CD14-positive monocyte (primary cell): ENCODE results near the gene METTL15. TPM values are rescaled to one million over a fixed set of nuclear protein-coding genes. Genes with fewer than 3 reads are reported as not detected.

Experiments used
- DNase-seq, 3 donors: peaks; one replicate each; pipeline ENCODE4 v3.0.0-alpha.2; 2011 to 2022
- H2AFZ ChIP-seq: 2 replicates; pipeline ENCODE4 v1.6.0; 2012; ENCODE audit warnings: mild to moderate bottlenecking, low read depth, low read length, inconsistent platforms; ENCODE audit not compliant: insufficient read depth, poor library complexity, severe bottlenecking
- H3K27ac ChIP-seq, 2 donors: 1 replicate in 1 of 2; 2 replicates in 1 of 2; pipeline ENCODE4 v1.5.1; 2012 to 2013; ENCODE audit warnings: low read length in 2 of 2, control low read depth in 1 of 2, inconsistent platforms in 1 of 2, low read depth in 1 of 2, mild to moderate bottlenecking in 1 of 2
- H3K27me3 ChIP-seq, 2 donors: one replicate each; pipeline versions ENCODE4 v1.6.0 to v1.6.1; 2011 to 2013; ENCODE audit warnings: low read length in 2 of 2; ENCODE audit not compliant: control insufficient read depth in 2 of 2, insufficient read depth in 2 of 2
- H3K36me3 ChIP-seq, 2 donors: replicated peaks in 1 of 2; 1 replicate in 1 of 2; 2 replicates in 1 of 2; pipeline versions ENCODE4 v1.5.1 to v1.6.1; 2012 to 2013; ENCODE audit warnings: low read length in 2 of 2, control low read depth in 1 of 2, inconsistent platforms in 1 of 2, mild to moderate bottlenecking in 1 of 2; ENCODE audit not compliant: insufficient read depth in 2 of 2, control insufficient read depth in 1 of 2
- H3K4me1 ChIP-seq, 2 donors: 1 replicate in 1 of 2; 2 replicates in 1 of 2; pipeline versions ENCODE4 v1.5.1 to v1.6.1; 2012 to 2013; ENCODE audit warnings: low read length in 2 of 2, control low read depth in 1 of 2, inconsistent platforms in 1 of 2, mild to moderate bottlenecking in 1 of 2, moderate library complexity in 1 of 2; ENCODE audit not compliant: insufficient read depth in 2 of 2, control insufficient read depth in 1 of 2
- H3K4me2 ChIP-seq: replicated peaks from 2 replicates; pipeline ENCODE3; 2012; ENCODE audit warnings: low read length, moderate library complexity, mild to moderate bottlenecking; ENCODE audit not compliant: poor library complexity, severe bottlenecking; ENCODE audit errors: extremely low read depth
- H3K4me3 ChIP-seq, 3 experiments: fragments of 200-600 bp in 1 of 3; sonication (generic) in 1 of 3; replicated peaks in 1 of 3; 1 replicate in 2 of 3; 2 replicates in 1 of 3; pipeline ENCODE4 v1.5.1; 2011 to 2013; ENCODE audit warnings: low read length in 3 of 3, mild to moderate bottlenecking in 3 of 3, control low read depth in 2 of 3, low read depth in 2 of 3, inconsistent platforms in 1 of 3, moderate library complexity in 1 of 3
- H3K79me2 ChIP-seq: 2 replicates; pipeline ENCODE4 v1.6.0; 2012; ENCODE audit warnings: mild to moderate bottlenecking, control low read depth, inconsistent platforms, low read length, moderate library complexity; ENCODE audit not compliant: insufficient read depth
- H3K9ac ChIP-seq: 2 replicates; pipeline ENCODE4 v1.6.0; 2017; ENCODE audit warnings: low read length, mild to moderate bottlenecking; ENCODE audit not compliant: insufficient read depth, poor library complexity, severe bottlenecking
- H3K9me3 ChIP-seq, 2 donors: replicated peaks in 1 of 2; 1 replicate in 1 of 2; 2 replicates in 1 of 2; pipeline versions ENCODE4 v1.5.1 to v1.6.1; 2012 to 2013; ENCODE audit warnings: low read length in 2 of 2, control low read depth in 1 of 2; ENCODE audit not compliant: control insufficient read depth in 1 of 2, insufficient read depth in 1 of 2
- H4K20me1 ChIP-seq: 2 replicates; pipeline ENCODE4 v1.6.0; 2012; ENCODE audit warnings: mild to moderate bottlenecking, low read length, control low read depth, moderate library complexity; ENCODE audit not compliant: insufficient read depth
- H3K27ac Mint-ChIP-seq, 7 donors: one replicate each; pipeline ENCODE4 v1.8.0; 2020; ENCODE audit warnings: mild to moderate bottlenecking in 7 of 7, mixed read lengths in 7 of 7, moderate library complexity in 6 of 7, inconsistent platforms in 2 of 7
- H3K27me3 Mint-ChIP-seq, 3 donors: one replicate each; pipeline ENCODE4 v1.8.0; 2021 to 2022; ENCODE audit warnings: low read depth in 3 of 3, mild to moderate bottlenecking in 3 of 3, mixed read lengths in 3 of 3, moderate library complexity in 3 of 3, inconsistent platforms in 1 of 3
- H3K36me3 Mint-ChIP-seq, 2 donors: one replicate each; pipeline ENCODE4 v1.8.0; 2020; ENCODE audit warnings: mixed read lengths in 2 of 2, inconsistent platforms in 1 of 2, mild to moderate bottlenecking in 1 of 2
- H3K4me1 Mint-ChIP-seq: one replicate; pipeline ENCODE4 v1.8.0; 2020; ENCODE audit warnings: mild to moderate bottlenecking, mixed read lengths
- H3K4me3 Mint-ChIP-seq, 2 donors: one replicate each; pipeline ENCODE4 v1.8.0; 2020; ENCODE audit warnings: mild to moderate bottlenecking in 2 of 2, mixed read lengths in 2 of 2, moderate library complexity in 1 of 2
- H3K9me3 Mint-ChIP-seq, 7 donors: one replicate each; pipeline ENCODE4 v1.8.0; 2020 to 2022; ENCODE audit warnings: mixed read lengths in 7 of 7, mild to moderate bottlenecking in 6 of 7, moderate library complexity in 6 of 7, inconsistent platforms in 2 of 7
- WGBS: methylation state at CpG from one replicate; pipeline ENCODE4 v1.1.5; 2013; ENCODE audit warnings: missing lambda C conversion rate; ENCODE audit not compliant: insufficient coverage; 5-methylcytosine and 5-hydroxymethylcytosine counted together
- intact Hi-C, 2 donors: fragments of 100-400 bp; cut with micrococcal nuclease; formaldehyde crosslinking; loops; one replicate each; pipeline versions ENCODE4 v1.15.0 to v1.15.1; 2023
- polyA plus RNA-seq, 3 donors: library from polyadenylated mRNA; depleted of rRNA in 1 of 3; unstranded in 2 of 3; stranded (reverse) in 1 of 3; fragments of 300-500 nt in 2 of 3; fragments of >200 nt in 1 of 3; fragmentation: Illumina TruSeq in 2 of 3; gene quantifications; 1 replicate in 2 of 3; 2 replicates in 1 of 3; pipeline ENCODE4 v1.2.3, GENCODE V29; 2012 to 2021
- TF ChIP-seq, protein P1 (sequence below): fragments of 200-600 bp; IDR thresholded peaks from one replicate; pipeline ENCODE4 v1.8.0; 2022; ENCODE audit warnings: antibody characterized with exemption, mild to moderate bottlenecking

Gene METTL15
- polyA plus RNA-seq, 3 donors = 2.3 to 2.9 (median 2.6) TPM

DNA sequence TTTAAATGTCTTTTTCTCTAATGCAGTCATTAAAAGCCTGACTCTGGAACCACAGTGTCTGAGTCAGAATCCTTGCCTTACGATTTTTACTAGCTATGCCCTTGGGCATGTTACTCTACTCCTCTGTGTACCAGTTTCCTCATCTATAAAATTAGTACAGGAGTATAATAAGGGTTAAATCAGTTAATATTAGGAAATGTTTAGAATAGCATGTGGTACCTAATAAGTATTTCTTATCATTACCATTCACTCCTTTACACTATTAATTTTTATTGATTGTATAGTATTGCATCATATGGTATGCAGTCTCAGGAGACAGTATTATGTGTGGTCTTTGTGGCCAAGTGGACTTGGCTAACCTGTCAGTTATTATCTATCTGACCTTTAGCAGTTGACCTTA is 68.2 kb downstream of the METTL15 start:
- Histone ChIP-seq H4K20me1 (no peaks in the 10 kb centered on the region), H3K27me3 (no peaks in the 10 kb centered on the region), H3K27ac (no peak overlapping the region), H3K79me2 (no peaks in the 10 kb centered on the region), H2AFZ (no peak overlapping the region), H3K9ac (no peak overlapping the region), H3K36me3 (no peaks in the 10 kb centered on the region), H3K4me2 (no peak overlapping the region), H3K4me1 (no peaks in the 10 kb centered on the region), H3K4me3 (no peak overlapping the region), H3K9me3 (peaks cover 0 to 4% of the 10 kb centered on the region in 2 donors)
- H3K27ac Mint-ChIP-seq = no peak overlapping the region
- intact Hi-C loops = no loop called here
- H3K4me3 Mint-ChIP-seq = no peak overlapping the region
- peaks cover 2 to 13% of the 10 kb centered on the region in 2 donors for H3K36me3 Mint-ChIP-seq
- TF ChIP-seq, protein P1, sequence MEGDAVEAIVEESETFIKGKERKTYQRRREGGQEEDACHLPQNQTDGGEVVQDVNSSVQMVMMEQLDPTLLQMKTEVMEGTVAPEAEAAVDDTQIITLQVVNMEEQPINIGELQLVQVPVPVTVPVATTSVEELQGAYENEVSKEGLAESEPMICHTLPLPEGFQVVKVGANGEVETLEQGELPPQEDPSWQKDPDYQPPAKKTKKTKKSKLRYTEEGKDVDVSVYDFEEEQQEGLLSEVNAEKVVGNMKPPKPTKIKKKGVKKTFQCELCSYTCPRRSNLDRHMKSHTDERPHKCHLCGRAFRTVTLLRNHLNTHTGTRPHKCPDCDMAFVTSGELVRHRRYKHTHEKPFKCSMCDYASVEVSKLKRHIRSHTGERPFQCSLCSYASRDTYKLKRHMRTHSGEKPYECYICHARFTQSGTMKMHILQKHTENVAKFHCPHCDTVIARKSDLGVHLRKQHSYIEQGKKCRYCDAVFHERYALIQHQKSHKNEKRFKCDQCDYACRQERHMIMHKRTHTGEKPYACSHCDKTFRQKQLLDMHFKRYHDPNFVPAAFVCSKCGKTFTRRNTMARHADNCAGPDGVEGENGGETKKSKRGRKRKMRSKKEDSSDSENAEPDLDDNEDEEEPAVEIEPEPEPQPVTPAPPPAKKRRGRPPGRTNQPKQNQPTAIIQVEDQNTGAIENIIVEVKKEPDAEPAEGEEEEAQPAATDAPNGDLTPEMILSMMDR = no peak
- H3K4me1 Mint-ChIP-seq = no peaks in the 10 kb centered on the region
- no peak for DNase-seq
- no CpG with 5 or more reads among the region's 1 CpG for WGBS
- H3K27me3 Mint-ChIP-seq = peaks cover 0 to 2% (median 0%) of the 10 kb centered on the region in 3 donors
- peaks cover 0 to 7% (median 3%) of the 10 kb centered on the region in 7 donors for H3K9me3 Mint-ChIP-seq

DNA sequence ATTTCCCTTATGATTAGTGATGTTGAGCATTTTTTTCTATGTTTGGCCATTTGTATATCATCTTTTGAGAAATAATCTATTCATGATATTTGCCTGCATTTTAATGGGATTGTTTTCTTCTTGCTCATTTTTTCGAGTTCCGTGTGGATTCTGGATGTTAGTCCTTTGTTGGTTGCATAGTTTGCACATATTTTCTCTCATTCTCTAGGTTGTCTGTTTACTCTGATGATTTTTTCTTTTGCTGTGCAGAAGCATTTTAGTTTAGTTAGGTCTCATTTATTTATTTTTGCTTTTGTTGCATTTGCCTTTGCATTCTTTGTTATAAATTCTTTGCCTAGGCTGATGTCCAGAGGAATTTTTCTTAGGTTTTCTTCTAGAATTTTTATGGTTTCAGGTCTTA is 87.3 kb downstream of the METTL15 start:
- 100% methylated on average over 1 of the region's 2 CpGs for WGBS
- Mint-ChIP-seq H3K27ac (no peak overlapping the region), H3K4me1 (no peaks in the 10 kb centered on the region)

More for the DNA sequence above, 87.3 kb downstream of the METTL15 start:
- Mint-ChIP-seq H3K9me3 (peaks cover 2 to 15% (median 9%) of the 10 kb centered on the region in 7 donors), H3K4me3 (no peak overlapping the region), H3K36me3 (peaks cover 7 to 14% of the 10 kb centered on the region in 2 donors), H3K27me3 (no peaks in the 10 kb centered on the region)
- no peak overlapping the region for H3K4me3 ChIP-seq
- no peaks in the 10 kb centered on the region for H4K20me1 ChIP-seq
- no peaks in the 10 kb centered on the region for H3K27me3 ChIP-seq
- H3K4me2 ChIP-seq = no peak overlapping the region
- no peaks in the 10 kb centered on the region for H3K36me3 ChIP-seq
- DNase-seq = no peak
- no peaks in the 10 kb centered on the region for H3K4me1 ChIP-seq
- intact Hi-C loops = no loop called here
- TF ChIP-seq, protein P1 = no peak
- no peak overlapping the region for H3K9ac ChIP-seq
- no peaks in the 10 kb centered on the region for H3K9me3 ChIP-seq
- H3K79me2 ChIP-seq = no peaks in the 10 kb centered on the region
- H2AFZ ChIP-seq = no peak overlapping the region
- no peak overlapping the region for H3K27ac ChIP-seq
